ENCODE results near the gene ARHGAP30. TPM values are rescaled to one million over a fixed set of nuclear protein-coding genes. Genes with fewer than 3 reads are reported as not detected.

The ARHGAP30 gene
- total and polyA plus RNA-seq, 2 donors (not counting 1 experiment from before 2014, with no cell fraction given) = not detected

DNA sequence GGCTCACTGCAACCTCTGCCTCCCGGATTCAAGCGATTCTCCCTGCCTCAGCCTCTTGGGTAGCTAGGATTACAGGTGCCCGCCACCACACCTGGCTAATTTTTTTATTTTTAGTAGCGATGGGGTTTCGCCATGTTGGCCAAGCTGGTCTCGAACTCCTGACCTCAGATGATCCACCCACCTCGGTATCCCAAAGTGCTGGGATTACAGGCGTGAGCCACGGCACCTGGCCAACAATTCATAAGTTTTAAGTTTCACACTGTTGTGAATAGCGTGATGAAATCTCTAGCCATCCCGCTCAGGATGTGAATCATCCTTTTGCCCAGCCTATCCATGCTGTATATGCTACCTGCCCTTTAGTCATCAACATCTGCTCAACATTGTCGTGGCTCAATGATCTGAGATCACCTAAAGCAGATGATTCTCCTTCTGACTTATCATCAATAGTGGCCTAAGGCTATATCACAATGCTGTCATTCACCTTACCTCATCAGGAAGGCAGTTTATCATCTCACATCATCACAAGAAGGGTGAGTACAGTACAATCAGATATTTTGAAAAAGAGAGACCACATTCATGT is 45.5 kb upstream of the ARHGAP30 start:
- Histone ChIP-seq H3K27ac (ENCODE audit: insufficient read depth, low read length) (peak overlapping the region; percentile 18), H3K27me3 (ENCODE audit: control insufficient read depth, insufficient read depth, low read length) (no peaks in the 10 kb centered on the region), H4K20me1 (ENCODE audit: control insufficient read depth, extremely low read depth, insufficient read depth, low read length) (peaks cover 2% of the 10 kb centered on the region), H3K4me2 (ENCODE audit: extremely low read depth, insufficient read depth, low read length) (peak overlapping the region; percentile 57), H3K4me1 (ENCODE audit: control insufficient read depth, extremely low read depth, insufficient read depth, low read length) (peaks cover 15% of the 10 kb centered on the region), H2AFZ (ENCODE audit: low read length) (no peak overlapping the region), H3K9ac (ENCODE audit: insufficient read depth, low read length) (no peak overlapping the region), H3K36me3 (ENCODE audit: control insufficient read depth, insufficient read depth, low read length) (peaks cover 2% of the 10 kb centered on the region), H3K79me2 (ENCODE audit: control insufficient read depth, insufficient read depth, low read length) (peaks cover 75% of the 10 kb centered on the region), H3K4me3 (replicated peaks in 1 of 4; ENCODE audit: control extremely low read depth in 1 of 4, insufficient read depth in 1 of 4, low read depth in 3 of 4, low read length in 4 of 4) (peak overlapping the region in 1 of 4 experiments; percentile 1), H3K9me3 (ENCODE audit: control insufficient read depth, insufficient read depth, low read depth, low read length) (no peaks in the 10 kb centered on the region)
- peak; percentile 90 to 96 for DNase-seq (ENCODE audit: low read depth in 2 of 2)
- TF ChIP-seq EZH2 (IDR thresholded peaks at IDR 0.05; ENCODE audit: low read length, missing control alignments) = no peak
- TF ChIP-seq, protein P1, sequence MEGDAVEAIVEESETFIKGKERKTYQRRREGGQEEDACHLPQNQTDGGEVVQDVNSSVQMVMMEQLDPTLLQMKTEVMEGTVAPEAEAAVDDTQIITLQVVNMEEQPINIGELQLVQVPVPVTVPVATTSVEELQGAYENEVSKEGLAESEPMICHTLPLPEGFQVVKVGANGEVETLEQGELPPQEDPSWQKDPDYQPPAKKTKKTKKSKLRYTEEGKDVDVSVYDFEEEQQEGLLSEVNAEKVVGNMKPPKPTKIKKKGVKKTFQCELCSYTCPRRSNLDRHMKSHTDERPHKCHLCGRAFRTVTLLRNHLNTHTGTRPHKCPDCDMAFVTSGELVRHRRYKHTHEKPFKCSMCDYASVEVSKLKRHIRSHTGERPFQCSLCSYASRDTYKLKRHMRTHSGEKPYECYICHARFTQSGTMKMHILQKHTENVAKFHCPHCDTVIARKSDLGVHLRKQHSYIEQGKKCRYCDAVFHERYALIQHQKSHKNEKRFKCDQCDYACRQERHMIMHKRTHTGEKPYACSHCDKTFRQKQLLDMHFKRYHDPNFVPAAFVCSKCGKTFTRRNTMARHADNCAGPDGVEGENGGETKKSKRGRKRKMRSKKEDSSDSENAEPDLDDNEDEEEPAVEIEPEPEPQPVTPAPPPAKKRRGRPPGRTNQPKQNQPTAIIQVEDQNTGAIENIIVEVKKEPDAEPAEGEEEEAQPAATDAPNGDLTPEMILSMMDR (conservative IDR thresholded peaks at IDR 0.05 in 1 of 2, IDR thresholded peaks at IDR 0.05 in 1 of 2; ENCODE audit: low read depth in 1 of 2, low read length in 2 of 2) = no peak

- Histone ChIP-seq H2AFZ (ENCODE audit: low read length) (no peak overlapping the region), H4K20me1 (ENCODE audit: control insufficient read depth, extremely low read depth, insufficient read depth, low read length) (peaks cover 2% of the 10 kb centered on the region), H3K4me1 (ENCODE audit: control insufficient read depth, extremely low read depth, insufficient read depth, low read length) (peaks cover 15% of the 10 kb centered on the region), H3K9ac (ENCODE audit: insufficient read depth, low read length) (no peak overlapping the region), H3K4me3 (replicated peaks in 1 of 4; ENCODE audit: control extremely low read depth in 1 of 4, insufficient read depth in 1 of 4, low read depth in 3 of 4, low read length in 4 of 4) (no peak overlapping the region), H3K9me3 (ENCODE audit: control insufficient read depth, insufficient read depth, low read depth, low read length) (no peaks in the 10 kb centered on the region), H3K27ac (ENCODE audit: insufficient read depth, low read length) (no peak overlapping the region), H3K27me3 (ENCODE audit: control insufficient read depth, insufficient read depth, low read length) (no peaks in the 10 kb centered on the region), H3K79me2 (ENCODE audit: control insufficient read depth, insufficient read depth, low read length) (peaks cover 78% of the 10 kb centered on the region), H3K4me2 (ENCODE audit: extremely low read depth, insufficient read depth, low read length) (no peak overlapping the region), H3K36me3 (ENCODE audit: control insufficient read depth, insufficient read depth, low read length) (peaks cover 2% of the 10 kb centered on the region)
- peak in 1 of 2 donors; percentile 34 for DNase-seq (ENCODE audit: low read depth in 2 of 2)
- TF ChIP-seq, protein P1 (conservative IDR thresholded peaks at IDR 0.05 in 1 of 2, IDR thresholded peaks at IDR 0.05 in 1 of 2; ENCODE audit: low read depth in 1 of 2, low read length in 2 of 2) = no peak
- TF ChIP-seq EZH2 (IDR thresholded peaks at IDR 0.05; ENCODE audit: low read length, missing control alignments) = no peak
These were observed 44.9 kb upstream of the ARHGAP30 start for GRCh38 chr1:161114556-161114955.

GRCh38 chr1:161113915-161114314 is 44.2 kb upstream of the ARHGAP30 start:
- peaks cover 2% of the 10 kb centered on the region for H4K20me1 ChIP-seq (ENCODE audit: control insufficient read depth, extremely low read depth, insufficient read depth, low read length)
- TF ChIP-seq, protein P1 (conservative IDR thresholded peaks at IDR 0.05 in 1 of 2, IDR thresholded peaks at IDR 0.05 in 1 of 2; ENCODE audit: low read depth in 1 of 2, low read length in 2 of 2) = no peak
- peaks cover 9% of the 10 kb centered on the region for H3K4me1 ChIP-seq (ENCODE audit: control insufficient read depth, extremely low read depth, insufficient read depth, low read length)
- no peak overlapping the region for H3K27ac ChIP-seq (ENCODE audit: insufficient read depth, low read length)
- no peaks in the 10 kb centered on the region for H3K27me3 ChIP-seq (ENCODE audit: control insufficient read depth, insufficient read depth, low read length)
- H3K36me3 ChIP-seq (ENCODE audit: control insufficient read depth, insufficient read depth, low read length) = peaks cover 2% of the 10 kb centered on the region
- H3K4me2 ChIP-seq (ENCODE audit: extremely low read depth, insufficient read depth, low read length) = no peak overlapping the region
- H2AFZ ChIP-seq (ENCODE audit: low read length) = no peak overlapping the region
- DNase-seq (ENCODE audit: low read depth in 2 of 2) = no peak
- H3K4me3 ChIP-seq (replicated peaks in 1 of 4; ENCODE audit: control extremely low read depth in 1 of 4, insufficient read depth in 1 of 4, low read depth in 3 of 4, low read length in 4 of 4) = no peak overlapping the region
- peaks cover 76% of the 10 kb centered on the region for H3K79me2 ChIP-seq (ENCODE audit: control insufficient read depth, insufficient read depth, low read length)
- H3K9me3 ChIP-seq (ENCODE audit: control insufficient read depth, insufficient read depth, low read depth, low read length) = no peaks in the 10 kb centered on the region
- H3K9ac ChIP-seq (ENCODE audit: insufficient read depth, low read length) = no peak overlapping the region

All from fibroblast of lung (primary cell).